Activated CD8-positive, alpha-beta memory T cell treated with anti-CD3 and anti-CD28 coated beads, Interleukin-2, amount 50 U/mL, for 4 hours (primary cell): ENCODE data around the gene ASPN.
"Not testable (repeated sequence)": the region's sequence is repeated elsewhere in the genome, so short reads cannot be mapped to it uniquely, and the experiment has no call there.

Source experiments
- DNase-seq: peaks from one replicate; pipeline ENCODE4 v3.0.0-alpha.2; 2020

The ASPN gene

GRCh38 chr9:92467041-92467440 lies 15.3 kb downstream of the ASPN start:
- DNase-seq: no peak

- DNase-seq: no peak
Measured at GRCh38 chr9:92463984-92464383, 18.3 kb downstream of the ASPN start.

GRCh38 chr9:92463387-92463786 lies 18.9 kb downstream of the ASPN start:
- DNase-seq: no peak

- DNase-seq: no peak
Measured at GRCh38 chr9:92457576-92457975, 24.7 kb downstream of the ASPN start.

- no peak for DNase-seq
Measured at GRCh38 chr9:92455217-92455616, 27.1 kb downstream of the ASPN start.

- no peak for DNase-seq
Measured at GRCh38 chr9:92446536-92446935, 35.8 kb downstream of the ASPN start.

- no peak for DNase-seq
Measured at GRCh38 chr9:92444841-92445240, 37.5 kb downstream of the ASPN start.

GRCh38 chr9:92440751-92441046 lies 41.6 kb downstream of the ASPN start:
- no peak for DNase-seq

- no peak for DNase-seq
Measured at GRCh38 chr9:92439921-92440750, 42.2 kb downstream of the ASPN start.

- DNase-seq: no peak
Measured at GRCh38 chr9:92438900-92439526, 43.3 kb downstream of the ASPN start.

- DNase-seq: no peak
Measured at GRCh38 chr9:92435263-92435662, 47.0 kb downstream of the ASPN start.

GRCh38 chr9:92432972-92433548 lies 49.2 kb downstream of the ASPN start:
- no peak for DNase-seq

GRCh38 chr9:92432350-92432749 lies 50.0 kb downstream of the ASPN start:
- no peak for DNase-seq

GRCh38 chr9:92429836-92430235 lies 52.5 kb downstream of the ASPN start:
- DNase-seq: no peak

- no peak for DNase-seq
Measured at GRCh38 chr9:92426501-92427145, 55.7 kb downstream of the ASPN start.

- DNase-seq: no peak
Measured at GRCh38 chr9:92425474-92425873, 56.8 kb downstream of the ASPN start.

GRCh38 chr9:92424340-92424739 lies 58.0 kb downstream of the ASPN start, which contains the start of gene OMD:
Gene OMD, minus strand, starts transcription at chr9:92424471. Its CDS starts 6,913 bp downstream, at chr9:92417558.
- no peak for DNase-seq

GRCh38 chr9:92423612-92424011 lies 58.7 kb downstream of the ASPN start:
- no peak for DNase-seq

- no peak for DNase-seq
Measured at GRCh38 chr9:92422611-92423338, 59.5 kb downstream of the ASPN start.

GRCh38 chr9:92414566-92414965 lies 67.7 kb downstream of the ASPN start:
- DNase-seq: no peak

- not testable (repeated sequence) for DNase-seq
Measured at GRCh38 chr9:92411157-92411556, 71.1 kb downstream of the ASPN start.

GRCh38 chr9:92408747-92409478 lies 73.4 kb downstream of the ASPN start:
- DNase-seq: no peak
